IPS-NIHi11 (cell line): Measurements from ENCODE around the gene PLCB4.

ENCODE experiments used
- DNase-seq: peaks from one replicate; pipeline ENCODE4 v3.0.0; 2012; ENCODE audit warnings: mixed read lengths, low spot score

Gene PLCB4

DNA sequence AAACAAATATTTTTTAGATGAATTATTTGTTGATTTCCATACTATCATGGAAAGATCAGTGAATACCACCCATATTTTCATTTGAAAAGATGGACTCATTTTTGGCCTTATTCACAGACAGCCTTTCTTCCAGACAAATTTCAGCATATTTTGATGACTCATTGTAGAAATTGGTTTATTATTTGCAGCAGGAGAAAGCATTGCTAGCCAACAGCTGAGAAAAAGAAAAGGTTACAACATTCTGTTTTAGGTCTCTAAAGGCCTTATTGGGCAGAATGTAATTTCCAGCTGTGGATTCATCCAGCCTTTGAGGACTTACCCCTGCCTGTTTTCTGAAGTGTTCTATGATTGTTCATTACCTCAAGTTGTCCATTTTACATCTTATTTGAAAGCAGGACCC is 201.9 kb downstream of the PLCB4 start:
- DNase-seq: no peak

DNA sequence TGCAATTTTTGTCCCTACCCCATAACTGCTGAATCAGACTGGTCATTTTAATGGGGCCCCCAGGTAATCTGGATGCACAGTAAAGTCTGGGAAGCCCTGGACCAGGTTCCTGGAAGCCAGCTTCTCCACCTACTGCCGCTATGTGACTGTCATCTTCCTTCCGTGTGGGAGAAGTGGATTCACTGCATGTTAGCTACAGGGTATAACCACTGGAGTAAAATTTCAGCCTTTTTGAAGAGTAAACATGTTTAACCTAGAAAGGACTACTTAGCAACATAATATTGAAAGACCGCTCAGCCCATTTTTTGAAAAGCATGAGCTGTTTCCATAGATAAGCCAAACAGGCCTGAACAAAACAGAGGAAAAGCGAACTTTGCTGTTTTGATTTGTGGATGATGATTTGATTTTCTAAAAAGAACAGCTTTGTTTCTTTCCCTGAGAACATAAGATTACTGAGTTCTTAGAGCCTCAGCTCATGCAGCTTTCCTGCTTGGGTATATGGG is 208.1 kb downstream of the PLCB4 start:
- DNase-seq: no peak

DNA sequence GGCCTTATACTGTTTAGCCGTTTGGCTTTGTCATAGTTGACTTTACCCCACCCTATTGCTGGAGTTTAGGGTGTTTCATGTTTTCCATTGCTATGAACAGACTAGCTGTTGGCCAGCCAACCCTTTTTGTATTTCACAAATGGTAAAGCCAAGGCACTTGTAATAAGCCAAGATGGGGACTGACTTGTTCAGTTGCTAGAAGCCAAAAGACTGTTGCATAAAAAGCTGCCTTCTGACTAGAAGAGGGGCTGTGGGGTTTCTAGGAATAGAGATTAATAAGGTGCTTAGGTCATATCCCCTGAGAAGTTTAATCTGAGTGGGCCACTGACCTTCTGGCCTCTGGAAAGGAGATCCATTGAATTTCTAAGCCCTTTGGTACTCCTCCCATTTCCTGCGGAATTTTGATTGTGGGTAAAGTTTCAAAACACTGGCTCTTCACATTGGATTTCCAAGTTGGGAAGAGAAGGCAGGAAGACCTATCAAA is 211.1 kb downstream of the PLCB4 start:
- no peak for DNase-seq

DNA sequence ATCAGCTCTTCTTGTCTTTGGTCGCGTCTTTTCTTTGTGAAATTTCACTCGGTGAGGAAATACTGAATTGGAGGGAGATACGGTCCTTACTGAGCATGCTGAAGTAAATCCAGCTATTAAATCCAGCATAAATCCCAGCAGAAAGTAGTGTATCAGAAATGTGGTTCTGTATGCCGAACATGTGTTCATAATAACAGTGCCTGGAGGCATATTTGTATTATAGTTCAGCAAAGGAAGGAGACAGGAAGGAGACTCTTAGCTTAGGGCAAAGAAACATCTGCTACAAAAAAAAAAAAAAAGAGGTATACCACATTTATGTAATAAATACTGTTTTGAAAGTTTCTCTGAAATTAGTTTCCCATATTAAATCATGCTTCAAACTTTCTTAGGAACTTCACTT is 211.8 kb downstream of the PLCB4 start:
- DNase-seq: no peak

DNA sequence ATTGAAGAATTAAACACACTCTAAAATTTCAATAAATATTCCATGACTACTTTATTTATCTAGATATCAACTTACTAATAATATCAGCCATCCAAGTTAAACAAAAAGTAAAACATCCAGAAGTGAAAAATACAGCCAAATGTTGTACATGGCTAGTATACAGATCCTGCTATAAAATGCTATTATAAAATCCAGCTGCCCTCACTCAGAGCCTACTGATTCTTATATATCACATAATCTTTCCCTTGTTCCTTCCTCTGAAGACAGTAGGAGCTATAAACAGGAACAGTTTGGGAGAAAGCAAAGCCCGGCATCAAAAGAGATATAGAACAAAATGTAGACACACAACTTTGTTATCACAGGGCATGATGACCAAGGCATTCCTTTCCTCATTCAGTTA is 212.9 kb downstream of the PLCB4 start:
- no peak for DNase-seq

DNA sequence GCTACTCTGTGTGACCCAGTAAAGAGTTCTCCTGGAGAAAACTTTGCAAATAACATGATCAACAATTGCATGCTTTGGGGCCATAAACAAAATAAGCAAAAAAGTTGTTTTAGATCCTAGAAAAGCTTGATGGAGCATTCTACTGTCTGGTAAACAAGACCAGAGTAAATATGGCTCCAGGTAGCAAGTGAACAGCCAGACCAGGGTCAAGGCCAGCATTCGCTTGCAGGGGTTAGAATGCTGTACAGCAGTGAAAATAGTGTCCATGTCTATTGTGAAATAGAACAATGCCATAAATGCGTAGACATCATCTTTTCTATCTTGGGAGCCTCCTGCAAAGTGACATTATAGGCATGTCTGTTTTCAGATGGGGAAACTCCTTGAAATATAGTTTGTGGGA is 216.7 kb downstream of the PLCB4 start:
- DNase-seq: no peak

DNA sequence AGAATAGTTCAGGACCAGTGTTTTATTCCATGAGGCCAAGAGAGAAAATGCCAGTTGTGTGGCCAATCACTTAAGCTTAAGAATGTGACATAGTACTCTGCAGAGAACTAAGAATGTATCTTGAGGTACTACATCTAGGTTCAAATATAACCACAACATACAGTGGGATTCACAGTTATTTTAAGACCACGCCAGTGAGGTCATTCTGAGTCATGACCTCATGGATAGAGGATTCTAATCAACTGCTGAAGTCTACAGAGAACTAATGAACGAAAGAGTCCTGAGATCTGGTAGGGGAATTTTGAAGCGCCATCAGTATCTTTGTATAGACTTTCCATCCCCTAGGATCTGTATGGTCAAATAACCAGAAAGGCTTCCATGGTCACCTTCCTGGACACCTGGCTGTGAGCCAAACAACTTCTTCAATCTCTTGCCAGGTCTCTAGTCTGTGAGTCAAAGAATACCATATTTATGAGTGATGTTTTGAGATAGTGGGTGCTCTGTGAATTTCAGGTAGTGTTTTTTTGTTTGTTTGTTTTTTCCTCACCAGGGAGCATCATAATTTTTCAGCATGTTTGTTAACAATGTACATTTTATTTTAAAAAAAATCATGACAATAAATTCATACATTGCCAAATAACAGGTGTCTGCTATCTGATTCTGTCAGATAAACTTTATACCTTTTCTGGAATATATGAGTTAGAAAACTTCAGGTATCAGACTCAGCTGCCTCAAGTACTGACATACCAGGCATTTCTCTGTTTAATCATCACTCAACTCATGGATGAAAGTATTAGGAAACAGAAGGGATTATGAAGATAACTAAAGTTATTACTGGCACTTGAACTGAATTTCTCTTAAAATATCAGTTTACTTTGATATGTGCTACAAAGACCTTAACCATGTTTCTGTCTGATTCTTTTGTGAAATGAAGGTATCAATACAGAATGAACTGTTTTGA is 217.9 kb downstream of the PLCB4 start:
- no peak for DNase-seq

DNA sequence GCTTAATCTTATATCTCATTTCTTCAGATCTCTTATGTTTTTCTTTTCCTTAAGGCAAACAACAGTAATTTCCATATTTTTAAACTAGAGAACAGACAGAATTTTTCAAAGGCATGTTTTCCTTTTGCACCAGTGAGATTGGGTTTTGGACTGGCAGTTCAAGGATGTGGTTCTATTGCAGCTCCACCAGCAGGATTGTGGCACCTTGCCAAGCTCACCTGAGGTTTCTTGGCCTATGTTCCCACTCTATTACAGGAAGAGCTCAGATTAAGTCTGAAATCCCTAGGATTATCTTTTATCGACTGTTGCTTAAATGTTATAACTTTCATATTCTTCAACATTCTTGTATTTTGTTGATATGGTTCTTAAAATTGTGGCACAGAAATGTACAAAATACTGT is 218.9 kb downstream of the PLCB4 start:
- DNase-seq: no peak

DNA sequence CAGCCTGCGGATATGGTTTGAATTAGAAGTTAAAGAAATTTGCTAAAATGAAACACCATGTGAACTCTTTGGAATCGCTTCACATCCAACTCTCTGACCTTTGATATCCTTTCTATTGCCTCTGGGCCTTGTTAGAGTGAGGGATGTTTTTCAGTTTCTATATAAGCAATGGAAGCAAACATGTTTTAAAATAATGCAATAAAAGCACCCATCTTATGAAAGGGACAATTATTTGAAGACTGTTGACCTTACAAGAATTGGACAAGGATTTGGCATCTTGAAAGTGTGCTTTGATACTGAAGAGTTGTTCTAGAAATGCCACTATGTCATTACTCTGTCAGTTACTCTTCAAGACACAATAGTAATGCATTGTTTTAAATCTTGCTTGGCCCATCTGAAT is 221.4 kb downstream of the PLCB4 start:
- DNase-seq: no peak

DNA sequence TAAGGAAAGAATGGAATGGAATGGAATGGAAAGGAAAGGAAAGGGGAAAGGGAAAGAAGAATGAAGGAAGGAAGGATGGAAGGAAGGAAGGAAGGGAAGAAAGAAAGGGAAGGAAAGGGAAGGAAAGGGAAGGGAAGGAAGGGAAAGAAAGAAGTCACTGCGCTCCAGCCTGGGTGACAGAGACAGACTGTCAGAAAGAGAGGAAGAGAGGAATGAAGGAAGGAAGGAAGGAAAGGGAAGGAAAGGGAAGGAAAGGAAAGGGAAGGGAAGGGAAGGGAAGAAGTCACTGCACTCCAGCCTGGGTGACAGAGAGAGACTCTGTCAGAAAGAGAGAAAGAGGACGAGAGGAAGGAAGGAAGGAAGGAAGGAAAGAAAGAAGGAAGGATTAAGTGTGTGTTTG is 224.3 kb downstream of the PLCB4 start:
- DNase-seq: no peak

DNA sequence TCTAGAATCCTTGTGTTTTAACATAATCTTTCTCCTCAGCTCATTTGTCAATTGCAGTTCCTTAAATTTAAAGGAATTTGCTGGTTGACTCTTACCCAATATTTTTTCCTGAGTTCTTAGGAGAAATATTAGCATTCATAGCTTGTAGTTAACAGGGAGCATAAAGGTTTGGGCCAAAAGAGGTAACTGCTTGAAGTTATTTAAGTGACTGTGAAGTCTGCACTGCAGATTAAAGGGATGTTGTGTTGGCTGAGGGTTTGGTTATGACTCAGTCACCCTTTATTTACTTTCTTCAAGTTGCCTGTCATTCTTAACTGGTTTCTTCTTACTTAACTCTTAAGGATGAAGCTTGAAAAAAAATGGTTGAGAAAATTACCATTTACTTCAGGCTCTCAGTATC is 225.2 kb downstream of the PLCB4 start:
- DNase-seq: no peak

DNA sequence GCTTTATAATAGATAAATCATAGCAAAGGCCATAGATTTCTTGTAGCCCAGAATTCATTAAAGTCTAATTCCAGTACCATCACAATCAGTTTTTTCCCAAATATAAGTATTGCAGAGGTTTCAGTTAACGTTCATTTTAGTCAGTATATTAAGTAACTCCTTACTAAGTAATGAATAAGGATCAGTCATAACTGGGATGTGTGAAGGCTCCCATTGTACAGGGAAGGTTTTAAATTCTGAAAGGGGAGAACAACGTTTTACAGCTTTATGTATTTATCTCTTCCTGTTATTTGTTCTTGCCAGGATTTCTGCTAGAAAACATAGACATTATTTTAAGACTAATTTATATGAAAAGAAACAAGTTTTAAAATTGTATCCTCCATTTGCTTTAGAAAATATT is 230.0 kb downstream of the PLCB4 start:
- DNase-seq: no peak

DNA sequence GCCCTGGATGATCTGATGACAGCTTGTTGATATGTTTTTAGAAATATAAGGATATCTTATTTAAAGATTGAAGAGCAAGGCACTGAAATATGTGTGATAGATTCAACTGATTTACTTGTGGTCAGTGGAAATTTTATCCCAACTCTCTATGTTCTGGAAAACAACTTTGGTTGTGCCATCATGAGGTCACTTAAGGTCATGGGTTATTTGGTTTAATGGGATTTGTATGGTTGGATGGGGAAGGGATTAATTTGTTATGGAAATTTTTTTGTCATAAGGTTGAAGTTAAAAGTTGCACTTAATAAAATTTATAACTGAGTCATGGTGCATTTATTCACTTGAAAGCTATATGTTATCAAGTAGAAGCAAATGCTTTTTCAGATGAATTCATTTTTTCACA is 231.2 kb downstream of the PLCB4 start:
- no peak for DNase-seq

DNA sequence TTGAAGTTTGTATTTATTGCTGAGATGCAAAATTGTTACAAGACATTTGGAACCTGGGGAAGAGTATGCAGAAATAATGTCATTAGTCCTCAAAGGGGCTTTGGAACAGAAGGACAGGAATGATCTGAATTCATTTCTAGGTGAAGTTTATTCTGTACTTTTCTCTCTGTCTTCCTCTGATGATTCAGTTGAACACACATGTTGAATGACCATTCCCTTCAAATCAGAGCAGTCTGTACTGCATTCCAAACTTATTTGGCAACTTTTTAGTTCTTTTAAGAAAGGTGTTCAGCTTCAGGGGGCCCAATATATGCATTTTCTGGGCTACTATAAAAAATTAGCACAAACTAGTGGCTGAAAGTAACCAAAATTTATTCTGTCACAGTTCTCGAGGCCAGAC is 231.6 kb downstream of the PLCB4 start:
- DNase-seq: no peak

DNA sequence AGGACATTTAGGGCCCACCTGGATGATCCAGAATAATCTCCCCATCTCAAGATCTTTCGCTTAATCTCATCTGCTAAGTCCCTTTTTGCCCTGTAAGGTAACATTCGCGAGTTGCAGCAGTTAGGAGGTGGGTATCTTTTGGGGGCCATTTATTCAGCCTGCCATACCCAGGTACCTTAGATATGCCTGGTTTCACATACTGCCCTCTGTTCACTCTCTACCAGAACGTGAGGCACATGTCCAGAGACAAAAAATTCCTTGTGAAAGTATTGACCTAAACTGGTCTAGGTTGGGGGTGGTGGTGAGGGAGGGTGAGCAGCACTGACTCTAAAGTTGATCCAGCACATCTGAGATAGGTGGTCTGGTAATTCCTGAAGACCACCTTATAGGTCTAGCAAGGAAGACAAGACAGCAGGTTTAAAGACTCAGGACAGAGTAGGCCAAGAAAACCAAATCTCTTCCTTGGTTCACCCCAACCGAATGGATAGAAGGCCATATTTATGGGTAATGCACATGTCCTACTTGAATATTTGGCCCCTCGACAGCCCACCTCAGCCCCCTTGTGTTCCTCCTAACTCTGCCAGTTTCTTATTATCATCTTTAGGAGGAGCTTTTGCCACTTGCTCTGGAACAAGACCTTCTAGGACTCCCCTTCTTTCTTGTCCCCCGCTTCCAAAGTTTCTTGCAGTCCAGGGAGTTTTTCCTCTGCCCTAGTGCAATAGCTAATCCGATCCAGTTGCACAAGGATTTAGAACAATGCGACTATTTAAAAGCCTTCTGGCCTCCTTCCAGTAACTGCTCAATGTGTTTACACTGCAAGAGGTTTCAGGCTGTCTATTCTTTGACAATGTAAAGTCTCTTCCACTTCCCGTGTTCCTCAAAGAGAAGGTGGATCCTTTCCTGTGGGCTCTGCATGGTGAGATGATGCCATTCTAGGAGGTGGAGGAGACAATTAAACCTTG is 232.5 kb downstream of the PLCB4 start:
- peak; percentile 13 for DNase-seq

DNA sequence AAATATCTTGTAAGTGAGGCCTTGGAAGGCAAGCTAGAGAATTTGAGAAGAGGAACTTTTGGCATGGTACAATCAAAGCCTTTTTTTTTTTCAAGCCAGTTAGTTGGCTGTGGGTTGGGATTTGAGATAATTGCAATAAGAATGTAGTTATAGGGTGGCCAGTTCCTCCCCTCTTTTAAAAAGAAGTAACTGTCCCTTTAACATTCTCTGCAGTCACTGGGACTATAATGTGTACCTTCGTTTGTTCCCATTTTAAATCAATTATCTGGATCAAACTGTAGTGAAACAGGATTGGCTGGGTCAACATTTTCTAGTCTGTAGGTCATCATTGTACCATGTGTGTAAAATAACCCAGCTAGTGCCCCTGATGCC is 233.2 kb downstream of the PLCB4 start:
- DNase-seq: no peak

DNA sequence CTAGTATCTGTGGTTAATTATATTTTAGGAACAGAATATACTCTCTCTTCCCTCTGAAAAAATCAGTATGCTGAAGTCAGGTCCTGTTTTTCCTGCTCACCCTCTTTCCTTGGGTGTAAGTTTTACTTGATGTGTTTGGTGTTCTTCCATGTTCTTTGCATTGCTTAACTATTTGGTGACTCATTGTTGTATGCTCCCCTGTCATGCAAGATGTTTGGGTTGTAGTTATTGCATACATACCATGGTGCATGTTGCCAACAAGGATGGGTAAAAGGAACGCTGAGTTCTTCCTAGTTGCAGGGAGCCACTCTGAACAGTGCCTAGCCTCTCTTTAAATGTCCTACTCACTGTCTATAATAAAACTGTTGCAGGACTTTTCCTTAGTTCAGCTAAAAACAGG is 237.6 kb downstream of the PLCB4 start:
- DNase-seq: no peak

DNA sequence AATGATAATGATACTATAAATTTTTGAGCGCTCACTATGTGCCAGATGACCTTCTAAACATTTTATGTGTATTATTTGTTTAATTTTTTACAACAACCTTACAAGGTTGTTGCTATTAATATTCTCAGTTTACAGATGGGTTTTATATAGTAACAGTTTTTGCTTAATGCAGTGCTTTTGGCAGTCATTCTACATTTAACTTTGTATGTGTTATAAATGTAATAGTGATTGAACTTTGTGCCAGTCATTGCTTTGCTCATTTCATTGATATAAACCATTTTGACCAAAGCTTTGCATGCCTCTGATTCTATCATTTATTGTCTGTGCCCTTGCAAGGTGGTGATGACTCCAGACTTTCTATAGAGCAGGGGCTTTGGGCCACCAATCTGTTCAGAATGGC is 239.2 kb downstream of the PLCB4 start:
- no peak for DNase-seq

DNA sequence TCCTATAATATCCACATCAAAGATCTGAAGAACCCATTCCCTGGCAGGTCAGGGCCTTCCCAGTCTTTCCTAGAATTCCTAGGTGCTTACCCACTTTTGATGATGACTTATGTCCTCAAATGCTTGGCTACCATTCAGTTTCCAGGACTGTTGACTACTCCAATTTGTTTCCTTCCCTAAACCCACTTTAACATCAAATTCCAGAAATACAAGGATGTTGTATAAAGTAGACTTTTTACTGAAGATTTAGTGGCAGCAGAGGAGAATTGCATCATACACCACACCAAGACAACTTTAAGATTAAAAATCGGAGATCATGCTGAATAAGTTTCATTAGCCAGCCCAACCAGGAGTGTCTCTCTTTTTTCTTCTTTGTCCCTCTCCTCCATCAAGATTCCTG is 242.2 kb downstream of the PLCB4 start:
- DNase-seq: no peak

DNA sequence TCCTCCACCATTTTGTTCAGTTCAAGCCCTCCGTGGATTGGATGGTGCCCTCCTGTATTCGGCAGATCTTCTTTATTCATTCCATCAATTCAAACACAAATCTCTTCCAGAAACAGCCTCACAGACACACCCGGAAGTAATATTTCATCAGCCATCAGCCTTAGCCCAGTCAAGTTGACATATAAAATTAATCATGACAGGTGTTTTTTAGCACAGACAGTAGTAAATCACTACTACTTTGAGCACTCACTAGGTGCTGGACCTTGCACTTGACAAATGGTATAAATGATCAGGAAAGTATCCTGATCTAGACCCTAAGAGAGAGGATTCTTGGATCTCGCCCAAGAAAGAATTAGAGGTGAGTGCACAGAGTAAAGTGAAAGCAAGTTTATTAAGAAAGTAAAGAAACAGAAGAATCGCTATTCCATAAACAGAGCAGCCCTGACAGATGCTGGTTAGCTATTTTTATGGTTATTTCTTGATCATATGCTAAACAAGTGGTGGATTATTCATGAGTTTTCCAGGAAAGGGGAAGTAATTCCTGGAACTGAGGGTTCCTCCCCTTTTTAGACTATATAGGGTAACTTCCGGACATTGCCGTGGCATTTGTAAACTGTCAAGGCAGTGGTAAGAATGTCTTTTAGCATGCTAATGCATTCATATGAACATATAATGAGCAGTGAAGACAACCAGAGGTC is 250.9 kb downstream of the PLCB4 start:
- DNase-seq: no peak

DNA sequence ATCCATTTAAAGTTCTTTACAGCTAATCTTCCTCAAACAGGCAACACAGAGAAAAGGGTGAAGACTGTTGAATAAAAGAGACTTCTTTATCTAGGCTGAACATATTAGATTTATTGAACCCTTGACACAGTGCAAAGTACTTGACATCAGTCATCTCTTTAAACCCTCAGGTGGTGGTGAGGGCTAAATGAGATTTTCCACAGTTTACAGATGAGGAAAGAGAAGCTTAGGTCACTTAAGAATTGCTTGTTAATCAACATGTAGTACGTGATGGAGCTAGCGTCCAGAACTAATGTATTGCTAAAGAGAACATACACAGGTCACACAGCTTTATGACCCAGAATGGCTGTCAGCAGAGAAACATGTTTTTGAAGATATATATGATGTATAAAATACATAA is 252.1 kb downstream of the PLCB4 start:
- no peak for DNase-seq

DNA sequence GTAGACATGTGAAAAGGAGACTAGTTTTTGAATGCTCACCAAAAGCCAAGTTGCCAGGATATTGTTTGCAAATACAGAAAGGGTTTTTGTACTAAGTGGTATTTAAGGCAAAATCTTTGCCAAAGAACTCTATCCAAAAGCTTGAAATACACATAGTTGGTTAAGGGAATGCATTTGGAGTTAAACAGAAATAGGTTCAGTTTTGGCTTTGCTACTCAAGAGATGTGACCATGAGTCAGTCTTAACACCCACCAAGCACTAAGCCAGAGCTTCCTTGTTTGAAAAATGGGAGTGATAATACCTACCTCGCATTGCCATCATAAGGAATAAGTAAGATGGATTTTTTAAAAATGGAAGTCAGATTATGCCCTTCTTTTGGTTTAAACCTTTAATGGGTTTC is 253.8 kb downstream of the PLCB4 start:
- DNase-seq: no peak
